ENCODE results near the gene FOXA1.

- TF ChIP-seq POLR2A (IDR thresholded peaks at IDR 0.05) (no peak), CTCF (IDR thresholded peaks at IDR 0.05) (no peak)
Observed at GRCh38 chr14:37569729-37570128, 25.3 kb downstream of the FOXA1 start.

Data from heart left ventricle (tissue), 13 donors.